Stimulated activated CD4-positive, alpha-beta T cell treated with anti-CD3 and anti-CD28 coated beads, TNF-alpha, amount 100 ng/mL, for 1 hour (primary cell): ENCODE measurements around the gene SMPD3.

ENCODE experiments used
- DNase-seq, 3 donors: peaks; one replicate each; pipeline ENCODE4 v3.0.0-alpha.2; 2020; ENCODE audit warnings: low read depth in 3 of 3, low spot score in 1 of 3

The SMPD3 gene

GRCh38 chr16:68342620-68343019 is 105.7 kb downstream of the SMPD3 start:
- DNase-seq = no peak

GRCh38 chr16:68339214-68339613 is 109.1 kb downstream of the SMPD3 start:
- DNase-seq = no peak

- no peak for DNase-seq
These were observed 109.8 kb downstream of the SMPD3 start for GRCh38 chr16:68338326-68339119.

- DNase-seq = no peak
These were observed 113.1 kb downstream of the SMPD3 start for GRCh38 chr16:68335175-68335574.

GRCh38 chr16:68332411-68333121 is 115.7 kb downstream of the SMPD3 start:
- DNase-seq = no peak

- DNase-seq = no peak
These were observed 116.4 kb downstream of the SMPD3 start for GRCh38 chr16:68331879-68332410.

GRCh38 chr16:68328860-68329390 is 119.4 kb downstream of the SMPD3 start:
- no peak for DNase-seq

GRCh38 chr16:68328151-68328859 is 120.0 kb downstream of the SMPD3 start:
- DNase-seq = peak; percentile 59 to 69 (median 63)

GRCh38 chr16:68324780-68325357 is 123.4 kb downstream of the SMPD3 start:
- no peak for DNase-seq

- no peak for DNase-seq
These were observed 124.0 kb downstream of the SMPD3 start for GRCh38 chr16:68324336-68324735.

- DNase-seq = no peak
These were observed 129.0 kb downstream of the SMPD3 start for GRCh38 chr16:68319185-68319908.

GRCh38 chr16:68313116-68313515 is 135.2 kb downstream of the SMPD3 start:
- DNase-seq = no peak

GRCh38 chr16:68310774-68311511 is 137.4 kb downstream of the SMPD3 start, which contains the start of the genes PRMT7 and SLC7A6OS:
PRMT7 (plus strand) TSS chr16:68311019; CDS start chr16:68315980, 4,961 bp downstream.
SLC7A6OS (minus strand) TSS chr16:68310946; CDS start chr16:68310926, 20 bp downstream.
- DNase-seq = peak; percentile 72 to 80 (median 78)

GRCh38 chr16:68310437-68310773 is 137.9 kb downstream of the SMPD3 start:
- DNase-seq = peak in 1 of 3 donors; percentile 4

- DNase-seq = no peak
These were observed 138.5 kb downstream of the SMPD3 start for GRCh38 chr16:68309799-68310198.
